ENCODE measurements around the gene EPHB4.

DNA sequence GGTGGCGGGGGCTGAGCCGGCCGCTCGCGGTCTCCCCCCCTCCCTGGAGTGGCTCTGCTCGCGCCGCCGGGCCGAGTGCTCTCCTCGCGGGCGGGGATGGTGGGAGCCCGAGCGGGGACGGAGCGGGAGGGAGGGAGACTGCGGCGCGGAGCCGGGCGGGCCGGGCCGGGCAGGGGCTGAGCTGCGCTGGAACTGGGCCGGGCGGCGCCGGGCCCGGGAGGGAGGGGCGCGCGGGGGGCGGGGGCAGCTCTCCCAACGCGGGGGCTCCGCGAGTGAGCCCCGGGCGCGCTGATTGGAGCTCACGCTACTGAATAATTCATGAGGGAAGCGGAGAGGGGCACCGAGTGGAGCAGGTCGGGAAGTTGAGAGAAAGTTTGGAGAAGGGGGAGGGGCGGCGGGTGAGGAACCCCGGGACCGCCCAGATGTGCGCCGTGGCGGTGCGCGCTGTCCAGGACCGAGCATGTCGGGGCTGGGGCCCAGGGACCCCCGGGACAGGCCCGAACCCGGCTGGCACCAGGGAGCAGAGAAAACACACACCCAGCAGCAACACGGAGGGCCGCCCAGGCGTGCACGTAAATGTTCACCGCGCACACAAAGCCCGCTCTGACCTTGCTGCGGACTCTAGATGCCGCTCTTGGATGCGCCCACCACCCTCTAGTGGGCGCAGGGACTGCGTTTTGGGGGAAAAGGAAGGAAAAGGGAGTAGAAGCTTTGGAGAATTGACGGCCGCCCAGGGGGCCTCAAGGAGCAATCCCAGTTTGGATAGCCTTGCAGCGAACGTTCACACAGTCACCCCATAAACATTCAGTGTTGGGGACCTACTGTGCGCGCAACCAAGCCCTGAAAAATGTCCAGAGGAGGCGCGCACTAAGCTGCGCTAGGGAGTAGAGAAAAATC, at the start of gene EPHB4:
- TF ChIP-seq, protein P1, sequence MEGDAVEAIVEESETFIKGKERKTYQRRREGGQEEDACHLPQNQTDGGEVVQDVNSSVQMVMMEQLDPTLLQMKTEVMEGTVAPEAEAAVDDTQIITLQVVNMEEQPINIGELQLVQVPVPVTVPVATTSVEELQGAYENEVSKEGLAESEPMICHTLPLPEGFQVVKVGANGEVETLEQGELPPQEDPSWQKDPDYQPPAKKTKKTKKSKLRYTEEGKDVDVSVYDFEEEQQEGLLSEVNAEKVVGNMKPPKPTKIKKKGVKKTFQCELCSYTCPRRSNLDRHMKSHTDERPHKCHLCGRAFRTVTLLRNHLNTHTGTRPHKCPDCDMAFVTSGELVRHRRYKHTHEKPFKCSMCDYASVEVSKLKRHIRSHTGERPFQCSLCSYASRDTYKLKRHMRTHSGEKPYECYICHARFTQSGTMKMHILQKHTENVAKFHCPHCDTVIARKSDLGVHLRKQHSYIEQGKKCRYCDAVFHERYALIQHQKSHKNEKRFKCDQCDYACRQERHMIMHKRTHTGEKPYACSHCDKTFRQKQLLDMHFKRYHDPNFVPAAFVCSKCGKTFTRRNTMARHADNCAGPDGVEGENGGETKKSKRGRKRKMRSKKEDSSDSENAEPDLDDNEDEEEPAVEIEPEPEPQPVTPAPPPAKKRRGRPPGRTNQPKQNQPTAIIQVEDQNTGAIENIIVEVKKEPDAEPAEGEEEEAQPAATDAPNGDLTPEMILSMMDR (IDR thresholded peaks at IDR 0.05): peak in 2 of 4 experiments; percentile 6 to 43
- no peak for TF ChIP-seq POLR2AphosphoS5 (IDR thresholded peaks at IDR 0.05)
